ENCODE results near the gene CRIP2.

Gene CRIP2

DNA sequence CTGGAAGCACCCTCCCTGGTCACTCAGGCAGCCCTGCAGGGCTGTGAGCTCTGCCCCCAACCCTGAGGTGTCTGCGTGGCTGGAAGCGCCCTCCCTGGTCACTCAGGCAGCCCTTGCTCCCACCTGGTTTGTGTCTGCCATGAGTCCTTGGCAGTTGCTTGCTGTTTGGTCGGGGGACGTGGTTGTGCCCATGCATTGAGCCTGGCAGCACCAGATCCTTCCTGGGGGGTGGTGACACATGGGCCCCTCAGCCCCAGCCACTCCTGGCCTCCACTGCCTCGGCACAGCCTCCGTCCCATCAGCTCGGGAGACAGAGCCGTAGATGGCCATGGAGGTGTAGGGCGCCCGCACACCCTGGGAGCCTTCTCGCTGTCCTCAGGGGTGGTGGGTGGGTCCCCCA is 35.4 kb upstream of the CRIP2 start:
- Mint-ChIP-seq H3K9me3 (no peaks in the 10 kb centered on the region), H3K27me3 (no peaks in the 10 kb centered on the region), H3K4me3 (no peak overlapping the region), H3K27ac (no peak overlapping the region), H3K36me3 (peaks cover 3% of the 10 kb centered on the region), H3K4me1 (peaks cover 18% of the 10 kb centered on the region)

- Mint-ChIP-seq H3K27ac (no peak overlapping the region), H3K4me1 (peaks cover 15% of the 10 kb centered on the region), H3K4me3 (no peak overlapping the region), H3K9me3 (no peaks in the 10 kb centered on the region), H3K36me3 (peaks cover 3% of the 10 kb centered on the region), H3K27me3 (no peaks in the 10 kb centered on the region)
Measured at GRCh38 chr14:105439710-105440553, 34.7 kb upstream of the CRIP2 start.

DNA sequence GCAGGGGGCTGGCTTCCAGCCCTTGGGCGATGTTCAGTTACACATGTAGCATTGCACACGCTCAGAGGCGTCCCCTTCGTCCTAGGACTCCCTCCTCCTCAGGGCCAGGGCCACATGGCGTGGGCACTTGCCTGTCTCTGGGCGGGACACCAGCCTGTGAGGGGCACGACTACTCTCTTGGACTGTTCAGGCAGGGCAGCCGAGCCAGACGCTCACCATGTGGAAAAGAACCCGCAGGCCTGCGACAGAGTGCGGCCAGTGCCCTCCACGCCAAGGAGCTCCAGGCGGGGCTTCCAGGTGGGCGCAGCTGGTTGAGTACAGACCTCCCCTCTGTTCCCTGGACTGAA is 34.1 kb upstream of the CRIP2 start:
- Mint-ChIP-seq H3K27ac (no peak overlapping the region), H3K27me3 (no peaks in the 10 kb centered on the region), H3K36me3 (peaks cover 3% of the 10 kb centered on the region), H3K4me1 (peaks cover 9% of the 10 kb centered on the region), H3K9me3 (no peaks in the 10 kb centered on the region), H3K4me3 (no peak overlapping the region)

DNA sequence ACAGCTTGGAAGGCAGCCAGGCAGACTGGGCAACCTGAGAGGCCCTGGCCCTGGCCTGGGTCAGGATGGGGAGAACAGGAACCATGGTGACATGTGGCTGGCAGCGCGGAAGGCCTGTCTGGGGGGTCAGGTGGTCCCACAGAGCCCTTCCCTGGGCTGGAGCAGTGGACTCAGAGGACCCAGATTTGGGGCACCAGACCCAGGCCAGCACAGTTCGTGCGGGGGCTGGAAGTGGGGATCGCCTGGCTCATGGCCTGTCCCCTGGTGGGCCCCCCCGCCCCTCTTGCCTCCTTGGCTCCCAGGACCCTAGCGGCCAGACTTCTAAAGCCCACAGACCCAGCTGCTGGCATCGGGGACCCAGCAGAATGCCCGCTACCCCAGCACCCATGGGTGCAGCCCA is 33.6 kb upstream of the CRIP2 start:
- Mint-ChIP-seq H3K4me3 (no peak overlapping the region), H3K27ac (no peak overlapping the region), H3K27me3 (no peaks in the 10 kb centered on the region), H3K9me3 (no peaks in the 10 kb centered on the region), H3K4me1 (peaks cover 4% of the 10 kb centered on the region), H3K36me3 (peaks cover 3% of the 10 kb centered on the region)

GRCh38 chr14:105442125-105442524 is 32.5 kb upstream of the CRIP2 start:
- no peaks in the 10 kb centered on the region for H3K27me3 Mint-ChIP-seq
- no peaks in the 10 kb centered on the region for H3K4me1 Mint-ChIP-seq
- H3K4me3 Mint-ChIP-seq: no peak overlapping the region
- H3K27ac Mint-ChIP-seq: no peak overlapping the region
- H3K36me3 Mint-ChIP-seq: peaks cover 2% of the 10 kb centered on the region
- no peaks in the 10 kb centered on the region for H3K9me3 Mint-ChIP-seq

DNA sequence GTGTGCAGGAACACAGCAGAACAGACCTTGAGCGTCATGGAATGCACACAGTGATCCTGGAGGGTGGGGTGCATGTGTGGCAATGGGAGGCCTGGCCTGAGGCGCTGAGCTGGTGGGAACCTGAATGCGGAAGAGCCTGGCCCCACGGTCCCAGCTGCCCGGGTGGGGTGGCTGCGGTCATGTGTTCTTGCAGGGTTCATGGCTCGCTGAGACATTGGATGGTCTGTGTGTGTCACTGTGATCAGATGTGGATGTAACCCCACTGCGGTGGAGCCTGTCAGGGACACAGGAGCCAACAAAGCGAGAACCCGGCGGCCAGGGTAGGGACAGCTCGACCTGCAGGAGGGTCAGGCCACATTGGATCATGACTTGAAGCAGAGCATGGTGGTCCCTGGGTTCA is 31.8 kb upstream of the CRIP2 start:
- Mint-ChIP-seq H3K36me3 (peaks cover 2% of the 10 kb centered on the region), H3K4me3 (no peak overlapping the region)

GRCh38 chr14:105444859-105445258 is 29.8 kb upstream of the CRIP2 start:
- H3K4me1 Mint-ChIP-seq: no peaks in the 10 kb centered on the region
- no peaks in the 10 kb centered on the region for H3K27me3 Mint-ChIP-seq
- peaks cover 2% of the 10 kb centered on the region for H3K36me3 Mint-ChIP-seq
- no peak overlapping the region for H3K4me3 Mint-ChIP-seq
- H3K27ac Mint-ChIP-seq: no peak overlapping the region
- H3K9me3 Mint-ChIP-seq: no peaks in the 10 kb centered on the region

More for the DNA sequence above, 31.8 kb upstream of the CRIP2 start:
- Mint-ChIP-seq H3K4me1 (no peaks in the 10 kb centered on the region), H3K27ac (no peak overlapping the region), H3K9me3 (no peaks in the 10 kb centered on the region), H3K27me3 (no peaks in the 10 kb centered on the region)

DNA sequence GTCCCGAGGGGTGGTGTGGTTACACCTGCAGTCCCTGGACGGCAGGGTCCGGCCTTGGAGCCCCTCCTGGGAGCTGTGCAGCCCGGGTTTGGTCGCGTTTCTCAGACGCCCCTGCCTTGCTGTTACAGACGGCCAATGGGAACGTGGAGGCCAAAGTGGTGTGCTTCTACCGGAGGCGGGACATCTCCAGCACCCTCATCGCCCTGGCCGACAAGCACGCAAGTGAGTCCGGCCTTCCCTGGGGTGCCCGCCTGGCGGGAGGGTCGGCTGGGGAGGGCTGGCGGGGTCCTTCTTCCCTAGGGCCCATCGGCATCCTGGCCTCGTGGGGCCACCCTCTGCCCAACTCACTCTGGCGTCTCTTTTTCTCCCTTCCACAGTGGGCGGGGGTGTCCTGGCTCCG is 29.3 kb upstream of the CRIP2 start:
- H3K27me3 Mint-ChIP-seq: no peaks in the 10 kb centered on the region
- H3K4me3 Mint-ChIP-seq: no peak overlapping the region

GRCh38 chr14:105445901-105446845 is 28.4 kb upstream of the CRIP2 start:
- H3K27ac Mint-ChIP-seq: peak overlapping the region; percentile 23
- no peak overlapping the region for H3K4me3 Mint-ChIP-seq
- H3K36me3 Mint-ChIP-seq: peaks cover 2% of the 10 kb centered on the region
- no peaks in the 10 kb centered on the region for H3K4me1 Mint-ChIP-seq
- no peaks in the 10 kb centered on the region for H3K27me3 Mint-ChIP-seq
- H3K9me3 Mint-ChIP-seq: no peaks in the 10 kb centered on the region

More for the DNA sequence above, 29.3 kb upstream of the CRIP2 start:
- H3K36me3 Mint-ChIP-seq: peaks cover 2% of the 10 kb centered on the region
- H3K27ac Mint-ChIP-seq: no peak overlapping the region
- H3K4me1 Mint-ChIP-seq: no peaks in the 10 kb centered on the region
- no peaks in the 10 kb centered on the region for H3K9me3 Mint-ChIP-seq

GRCh38 chr14:105446971-105447370 is 27.6 kb upstream of the CRIP2 start:
- Mint-ChIP-seq H3K4me3 (no peak overlapping the region), H3K27ac (no peak overlapping the region), H3K36me3 (no peaks in the 10 kb centered on the region), H3K27me3 (no peaks in the 10 kb centered on the region), H3K4me1 (no peaks in the 10 kb centered on the region), H3K9me3 (no peaks in the 10 kb centered on the region)

DNA sequence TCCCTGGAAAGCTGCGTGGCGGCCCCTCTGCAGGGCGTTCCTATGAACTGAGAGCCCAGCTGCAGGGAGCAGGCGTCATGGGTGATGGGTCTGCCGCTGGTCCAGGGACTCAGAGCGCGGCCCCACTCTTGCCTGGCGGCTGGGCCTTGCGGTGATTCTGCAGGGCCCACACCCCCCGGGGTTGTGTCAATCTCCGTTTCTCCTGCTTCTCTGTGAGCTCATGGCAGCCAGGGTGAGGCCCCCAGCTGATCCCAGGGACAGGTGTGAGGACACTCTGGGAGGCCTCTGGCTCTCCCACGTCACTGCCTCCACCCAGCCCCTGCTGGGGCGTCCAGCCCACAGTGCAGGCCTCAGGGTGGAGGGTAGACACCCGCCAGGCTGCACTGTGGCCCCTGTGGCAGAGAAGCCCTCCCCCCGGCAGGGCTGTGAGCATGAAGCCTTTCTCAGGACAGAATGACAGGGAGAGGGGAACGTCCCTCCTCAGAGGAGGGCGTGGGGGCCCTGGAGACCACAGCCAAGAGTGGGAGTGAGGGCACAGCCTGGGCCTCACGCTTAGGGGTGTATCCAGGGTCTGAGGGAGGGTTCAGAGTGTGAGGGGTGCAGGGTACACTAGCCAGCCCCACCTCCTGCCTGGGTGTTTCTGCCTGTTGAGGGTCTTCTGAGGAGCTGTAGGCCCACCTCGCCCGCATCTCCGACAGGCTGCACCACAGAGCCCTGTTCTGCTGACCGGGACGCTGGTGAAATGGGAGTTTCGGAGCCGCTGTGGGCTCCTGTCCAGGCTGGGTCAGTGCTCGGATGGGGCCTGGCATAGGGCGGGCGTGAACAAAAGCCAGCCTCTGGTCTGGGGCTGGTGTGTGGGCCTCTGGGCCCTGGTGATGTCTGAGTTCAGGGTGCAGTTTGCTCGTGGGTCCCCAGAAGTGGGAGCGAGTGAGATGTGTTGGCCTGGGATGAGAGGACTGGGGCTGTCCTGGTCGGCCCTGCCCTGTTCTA is 26.7 kb upstream of the CRIP2 start:
- no peaks in the 10 kb centered on the region for H3K4me1 Mint-ChIP-seq
- no peak overlapping the region for H3K27ac Mint-ChIP-seq
- peaks cover 2% of the 10 kb centered on the region for H3K36me3 Mint-ChIP-seq
- no peaks in the 10 kb centered on the region for H3K27me3 Mint-ChIP-seq
- H3K4me3 Mint-ChIP-seq: no peak overlapping the region
- no peaks in the 10 kb centered on the region for H3K9me3 Mint-ChIP-seq

DNA sequence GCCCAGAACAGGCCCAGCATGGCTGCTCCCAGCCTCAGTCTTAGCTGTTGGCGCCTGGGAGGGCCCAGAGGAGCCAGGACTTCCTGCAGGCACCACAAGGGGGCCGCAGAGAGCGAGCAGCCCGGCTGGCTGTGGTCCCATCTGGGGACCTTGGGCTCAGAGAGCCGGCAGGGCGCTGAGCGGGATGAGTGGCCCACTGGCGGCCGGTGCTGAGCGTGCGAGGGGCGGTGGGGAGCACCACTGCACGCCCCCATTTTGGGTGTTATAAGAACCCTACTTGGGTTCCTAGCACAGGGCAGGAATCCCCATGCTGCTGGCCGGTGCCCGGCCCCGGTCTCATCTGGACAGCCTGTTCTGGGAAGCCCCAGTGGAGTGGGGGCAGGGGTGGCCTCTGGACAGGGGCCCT is 25.9 kb upstream of the CRIP2 start:
- Mint-ChIP-seq H3K4me1 (no peaks in the 10 kb centered on the region), H3K27me3 (no peaks in the 10 kb centered on the region), H3K27ac (no peak overlapping the region)

GRCh38 chr14:105449276-105450122 is 25.1 kb upstream of the CRIP2 start:
- no peak overlapping the region for H3K27ac Mint-ChIP-seq
- H3K9me3 Mint-ChIP-seq: no peaks in the 10 kb centered on the region
- peaks cover 2% of the 10 kb centered on the region for H3K36me3 Mint-ChIP-seq
- no peaks in the 10 kb centered on the region for H3K4me1 Mint-ChIP-seq
- H3K4me3 Mint-ChIP-seq: no peak overlapping the region
- no peaks in the 10 kb centered on the region for H3K27me3 Mint-ChIP-seq

More for the DNA sequence above, 25.9 kb upstream of the CRIP2 start:
- Mint-ChIP-seq H3K4me3 (no peak overlapping the region), H3K36me3 (peaks cover 2% of the 10 kb centered on the region), H3K9me3 (no peaks in the 10 kb centered on the region)

DNA sequence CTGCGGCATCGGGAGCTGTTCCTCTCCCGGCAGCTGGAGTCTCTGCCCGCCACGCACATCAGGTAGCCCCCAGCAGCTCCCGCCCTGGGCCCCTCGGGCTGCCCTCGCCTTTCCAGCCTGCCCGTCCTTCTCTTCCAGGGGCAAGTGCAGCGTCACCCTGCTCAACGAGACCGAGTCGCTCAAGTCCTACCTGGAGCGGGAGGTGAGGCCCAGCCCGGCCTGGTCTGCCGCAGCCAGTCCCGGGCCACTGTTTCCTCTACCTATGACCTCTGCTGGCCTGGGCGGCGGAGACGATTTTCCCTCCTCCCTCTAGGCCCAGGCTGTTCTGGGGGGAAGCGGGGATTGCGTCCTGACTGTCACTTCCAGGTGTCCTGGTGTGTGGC is 24.5 kb upstream of the CRIP2 start:
- H3K27me3 Mint-ChIP-seq: no peaks in the 10 kb centered on the region
- no peak overlapping the region for H3K4me3 Mint-ChIP-seq
- peaks cover 2% of the 10 kb centered on the region for H3K36me3 Mint-ChIP-seq
- H3K4me1 Mint-ChIP-seq: no peaks in the 10 kb centered on the region
- H3K27ac Mint-ChIP-seq: no peak overlapping the region
- H3K9me3 Mint-ChIP-seq: no peaks in the 10 kb centered on the region
